Right lobe of liver (tissue), 4 donors: ENCODE data around the gene COPS7A.

Experiments used
- CTCF ChIP-seq, 4 donors: fragments of 200-600 bp in 3 of 4; fragments of 450-650 bp in 1 of 4; IDR thresholded peaks; one replicate each; pipeline versions ENCODE4 v1.5.1 to v1.8.0; 2016 to 2022; ENCODE audit warnings: antibody characterized with exemption in 4 of 4, mild to moderate bottlenecking in 2 of 4
- POLR2A ChIP-seq: fragments of 450-650 bp; IDR thresholded peaks from one replicate; pipeline ENCODE4 v1.6.1; 2017; ENCODE audit warnings: antibody characterized with exemption, mild to moderate bottlenecking
- donor health status: DM: no; HTN: no; CAD: no.
- donor health status: DM: no; HTN: no; CAD: no.
- donor health status: DM: no; HTN: yes; CAD: no.

- TF ChIP-seq CTCF (IDR thresholded peaks at IDR 0.05), result no peak
- no peak for TF ChIP-seq POLR2A
Observed at GRCh38 chr12:6747216-6747615, 23.4 kb downstream of the COPS7A start.
